T-helper 22 cell (primary cell): ENCODE measurements around the gene TYW1.
"Not testable (repeated sequence)": the region's sequence is repeated elsewhere in the genome, so short reads cannot be mapped to it uniquely, and the experiment has no call there.

Experiments used
- DNase-seq: peaks from one replicate; pipeline ENCODE4 v3.0.0-alpha.2; 2020; ENCODE audit warnings: low read depth

TYW1 gene

DNA sequence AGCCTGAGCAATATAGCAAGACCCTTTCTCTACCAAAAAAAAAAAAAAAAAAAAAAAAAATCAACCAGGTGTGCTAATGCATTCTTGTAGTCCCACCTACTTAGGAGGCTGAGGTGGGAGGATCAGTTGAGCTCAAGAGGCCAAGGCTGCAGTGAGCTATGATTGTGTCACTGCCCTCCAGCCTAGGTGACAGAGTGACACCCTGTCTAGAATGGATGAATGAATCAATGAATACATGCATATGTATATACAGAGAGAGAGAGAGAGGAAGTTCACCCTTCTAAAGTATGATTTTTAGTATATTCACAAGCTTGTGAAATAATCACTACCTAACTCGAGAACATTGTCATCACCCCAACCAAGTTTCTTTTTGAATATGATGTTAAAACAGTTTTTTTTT lies 138.3 kb downstream of the TYW1 start:
- DNase-seq: not testable (repeated sequence)

DNA sequence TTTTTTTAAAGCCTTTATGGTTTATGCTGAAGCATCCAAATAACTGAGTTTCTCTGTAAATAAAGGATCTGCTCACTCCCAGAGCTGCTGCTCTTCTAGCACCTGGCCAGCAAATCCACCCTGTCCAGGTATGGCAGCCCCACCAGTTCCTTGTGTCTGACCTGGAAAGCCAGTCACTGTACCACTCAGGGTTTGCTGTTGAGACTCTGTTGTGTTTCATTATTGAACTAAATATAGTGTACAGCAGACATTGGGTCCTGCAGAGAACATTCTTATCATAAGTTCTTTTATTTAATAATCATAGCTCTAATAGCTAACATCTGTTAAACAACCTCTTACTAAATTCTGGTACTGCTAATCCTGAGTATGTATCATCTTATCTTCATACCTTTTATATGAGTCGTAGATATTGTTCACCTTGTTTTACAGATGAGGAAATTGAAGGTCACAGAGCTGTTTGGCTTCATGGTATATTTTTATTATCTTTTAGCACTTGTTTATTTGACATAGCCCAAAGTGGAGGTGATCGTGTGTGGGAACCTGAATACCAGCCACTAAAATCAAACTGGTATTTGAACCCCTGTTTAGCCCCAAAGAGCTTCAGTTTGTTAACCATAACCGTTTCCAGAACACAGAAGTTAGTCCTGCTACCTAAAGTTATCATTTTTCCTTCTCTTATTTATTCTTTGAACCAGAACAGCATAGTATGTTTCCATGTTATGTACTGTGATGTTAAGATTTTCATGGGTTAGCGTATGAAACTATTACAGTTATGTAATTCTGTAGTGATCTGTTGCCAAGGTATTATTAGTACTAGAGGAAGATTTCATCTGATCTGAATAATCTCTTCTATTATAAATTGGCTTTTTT lies 139.2 kb downstream of the TYW1 start:
- not testable (repeated sequence) for DNase-seq

DNA sequence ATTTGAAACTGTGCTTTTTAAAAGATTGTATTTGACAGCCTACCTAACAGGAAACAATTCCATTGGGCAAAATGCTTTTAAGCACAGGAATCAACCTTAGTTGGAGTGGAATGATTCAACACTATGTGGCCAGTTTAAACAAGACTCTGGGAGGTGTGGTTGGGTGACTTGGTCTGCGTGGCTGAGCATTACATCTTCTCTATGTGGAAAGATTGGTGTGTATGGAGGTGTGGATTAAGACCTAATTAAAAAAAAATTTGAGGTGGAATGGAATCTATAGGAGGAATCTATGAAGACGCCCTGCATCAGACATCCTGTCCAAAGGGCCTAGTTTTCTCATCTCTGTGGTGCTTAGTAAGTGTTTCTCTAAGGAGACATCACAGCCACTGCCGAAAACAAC lies 140.9 kb downstream of the TYW1 start:
- DNase-seq: not testable (repeated sequence)

DNA sequence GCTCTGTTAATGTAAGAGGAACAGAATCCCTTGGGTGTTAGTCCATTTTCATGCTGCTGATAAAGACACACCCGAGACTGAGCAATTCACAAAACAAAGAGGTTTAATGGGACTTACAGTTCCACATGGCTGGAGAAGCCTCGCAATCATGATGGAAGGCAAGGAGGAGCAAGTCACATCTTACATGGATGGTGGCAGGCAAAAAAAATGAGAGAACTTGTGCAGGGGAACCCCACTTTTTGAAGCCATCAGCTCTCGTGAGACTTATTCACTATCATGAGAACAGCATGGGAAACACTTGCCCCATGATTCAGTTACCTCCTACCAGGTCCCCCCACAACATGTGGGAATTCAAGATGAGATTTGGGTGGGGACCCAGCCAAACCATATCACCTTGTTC lies 143.2 kb downstream of the TYW1 start:
- not testable (repeated sequence) for DNase-seq

- DNase-seq: not testable (repeated sequence)
Observed at GRCh38 chr7:67141001-67141400, 144.4 kb downstream of the TYW1 start.

GRCh38 chr7:67143091-67143786 lies 146.6 kb downstream of the TYW1 start:
- DNase-seq: not testable (repeated sequence)

DNA sequence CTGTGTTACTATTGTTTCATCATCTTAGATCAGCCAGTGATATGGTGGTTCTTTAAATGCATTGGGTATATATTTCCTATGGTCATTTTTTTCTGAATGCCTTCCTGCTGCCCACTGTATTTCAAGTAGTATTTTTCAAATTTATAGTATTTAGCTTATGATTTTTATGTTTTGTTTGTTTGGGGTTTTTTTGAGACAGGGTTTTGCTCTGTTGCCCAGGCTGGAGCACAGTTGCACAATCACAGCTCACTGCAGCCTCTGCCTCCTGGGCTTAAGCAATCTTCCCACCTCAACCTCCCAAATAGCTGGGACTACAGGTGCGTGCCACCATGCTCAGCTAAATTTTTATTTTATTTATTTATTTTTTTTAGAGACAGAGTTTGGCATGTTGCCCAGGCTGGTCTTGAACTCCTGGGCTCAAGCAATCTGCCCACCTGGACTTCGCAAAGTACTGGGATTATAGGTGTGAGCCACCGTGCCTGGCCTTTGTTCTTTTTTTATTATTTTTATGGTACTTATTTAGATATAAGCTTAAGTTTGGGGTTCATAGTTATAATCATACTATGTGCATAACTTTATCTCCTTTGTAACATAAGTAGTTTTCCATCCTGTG lies 149.1 kb downstream of the TYW1 start:
- DNase-seq: not testable (repeated sequence)

DNA sequence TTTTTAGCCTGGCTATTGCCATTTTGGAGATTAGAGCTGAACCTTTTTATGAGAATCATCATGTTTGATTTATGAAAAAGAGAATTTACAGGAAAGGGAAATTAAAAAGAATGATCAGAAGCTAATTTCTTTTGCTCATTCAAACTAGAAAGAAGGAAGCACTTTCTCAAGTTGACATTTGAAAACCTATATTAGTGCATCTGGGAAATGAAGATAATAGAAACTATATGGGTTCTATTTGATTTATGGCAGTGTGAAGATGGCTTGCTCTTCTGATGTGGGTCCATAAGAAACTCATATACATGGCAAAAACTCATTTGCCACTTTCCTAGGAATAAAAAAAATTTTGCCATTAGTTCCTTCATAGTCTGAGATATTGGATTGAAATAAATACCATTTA lies 152.5 kb downstream of the TYW1 start:
- DNase-seq: not testable (repeated sequence)

DNA sequence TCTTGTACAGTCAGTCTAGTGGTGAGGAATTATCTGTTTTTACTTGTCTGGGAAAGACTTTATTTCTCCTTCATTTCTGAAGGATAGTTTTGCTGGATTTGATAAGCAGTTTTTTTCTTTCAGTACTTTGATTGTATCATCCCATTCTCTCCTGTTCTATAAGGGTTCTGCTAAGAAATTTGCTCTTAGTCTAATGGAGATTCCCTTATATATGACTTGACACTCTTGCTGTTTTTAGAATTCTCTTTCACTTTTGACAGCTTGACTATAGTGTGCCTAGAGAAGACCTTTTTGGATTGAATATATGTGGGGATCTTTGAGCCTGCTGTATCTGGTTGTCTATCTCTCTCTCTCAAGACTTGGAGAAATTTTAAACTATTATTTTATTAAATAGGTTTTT lies 157.7 kb downstream of the TYW1 start:
- not testable (repeated sequence) for DNase-seq

GRCh38 chr7:67156064-67156463 lies 159.4 kb downstream of the TYW1 start:
- DNase-seq: not testable (repeated sequence)

- not testable (repeated sequence) for DNase-seq
Observed at GRCh38 chr7:67163285-67163684, 166.7 kb downstream of the TYW1 start.

DNA sequence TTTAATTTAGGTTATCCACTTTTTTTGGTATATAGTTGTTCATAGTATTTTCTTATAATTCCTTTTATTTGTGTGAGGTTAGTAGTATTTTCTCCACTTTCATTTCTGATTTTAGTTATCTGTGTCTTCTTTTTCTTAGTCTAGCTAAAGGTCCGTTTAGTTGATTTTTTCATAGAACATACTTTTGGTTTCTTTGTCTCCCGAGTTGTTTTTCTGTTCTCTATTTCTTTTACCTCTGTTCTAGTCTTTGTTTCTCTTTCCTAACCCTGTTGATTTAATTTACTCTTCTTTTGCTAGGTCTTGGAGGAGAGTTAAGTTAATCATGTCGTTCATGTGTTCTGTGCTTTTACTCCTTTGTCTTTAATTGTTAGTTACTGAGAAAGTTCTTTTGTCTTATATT lies 174.5 kb downstream of the TYW1 start:
- not testable (repeated sequence) for DNase-seq

DNA sequence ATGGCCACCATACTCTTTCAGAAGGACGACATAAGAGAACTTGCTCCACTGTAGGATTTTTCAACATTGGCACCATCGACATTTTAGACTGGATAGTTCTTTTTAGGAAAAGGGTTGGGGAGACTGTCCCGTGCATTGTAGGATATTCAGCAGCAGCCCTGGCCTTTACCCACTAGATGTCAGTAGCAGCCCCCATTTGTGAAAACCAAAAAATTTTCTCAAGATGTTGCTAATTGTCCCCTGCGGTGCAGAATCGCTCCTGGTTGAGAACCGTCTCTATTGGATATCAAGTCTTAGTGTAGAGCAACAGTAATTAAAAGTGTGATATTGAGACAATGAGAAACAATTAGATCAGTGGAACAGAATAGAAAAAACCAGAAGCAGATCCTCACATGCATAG lies 180.1 kb downstream of the TYW1 start:
- DNase-seq: not testable (repeated sequence)

GRCh38 chr7:67178915-67179688 lies 182.5 kb downstream of the TYW1 start:
- not testable (repeated sequence) for DNase-seq

GRCh38 chr7:67182956-67183750 lies 186.5 kb downstream of the TYW1 start:
- not testable (repeated sequence) for DNase-seq

DNA sequence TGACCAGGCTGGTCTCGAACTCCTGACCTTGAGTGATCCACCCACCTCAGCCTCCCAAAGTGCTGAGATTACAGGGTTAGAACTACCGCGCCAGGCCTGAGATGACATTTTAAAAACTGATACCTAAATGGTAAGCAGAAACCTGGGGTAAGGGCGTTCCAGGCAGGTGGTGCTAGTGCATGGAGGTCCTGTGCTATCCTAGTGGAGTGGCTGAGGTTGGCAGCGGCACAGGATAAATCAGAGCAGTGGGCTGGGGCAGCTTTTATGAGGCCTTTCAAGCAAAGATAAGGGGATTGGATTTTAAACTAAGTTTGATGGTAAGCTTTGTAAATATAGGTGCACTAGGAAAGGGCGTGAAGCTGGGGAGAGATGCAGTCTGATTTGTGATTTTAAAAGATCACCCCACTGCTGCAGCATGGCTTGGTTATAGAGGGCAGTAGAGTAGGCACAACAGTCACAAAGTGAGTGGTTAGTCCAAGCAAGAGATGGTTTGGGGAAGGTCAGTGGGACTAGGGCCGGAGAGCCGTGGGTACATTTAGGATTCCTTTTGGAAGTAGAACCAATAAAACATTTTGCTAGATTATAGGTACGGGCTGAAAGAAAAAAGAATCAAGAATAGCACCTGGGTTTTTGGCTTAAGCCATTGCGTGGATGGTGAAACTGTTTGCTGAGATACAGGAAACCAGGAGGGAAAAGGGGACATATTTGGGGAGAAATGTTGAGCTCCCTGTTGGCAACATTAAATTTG lies 188.5 kb downstream of the TYW1 start:
- DNase-seq: not testable (repeated sequence)

DNA sequence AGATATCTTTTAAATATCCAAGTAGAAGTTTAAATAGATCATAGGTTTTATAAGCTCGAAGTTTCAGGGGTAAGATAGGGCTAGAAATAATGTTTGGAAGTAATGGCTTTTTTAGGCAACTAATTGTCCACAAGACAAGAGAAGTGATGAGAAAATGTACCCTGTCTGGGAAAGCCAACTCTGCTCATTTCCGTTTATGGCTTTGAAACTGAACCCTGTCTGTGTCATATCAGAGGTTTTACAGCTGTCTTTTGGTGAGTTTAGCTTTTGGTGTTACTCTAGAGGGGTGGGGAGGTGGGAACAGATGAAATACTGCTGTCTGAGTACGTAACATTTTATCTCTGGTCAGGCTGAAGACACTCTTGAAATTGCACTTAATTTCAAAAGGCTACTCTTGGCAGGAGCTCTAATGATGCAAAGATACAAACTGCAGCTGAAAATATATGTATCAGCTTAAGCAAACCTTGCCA lies 189.1 kb downstream of the TYW1 start:
- not testable (repeated sequence) for DNase-seq

DNA sequence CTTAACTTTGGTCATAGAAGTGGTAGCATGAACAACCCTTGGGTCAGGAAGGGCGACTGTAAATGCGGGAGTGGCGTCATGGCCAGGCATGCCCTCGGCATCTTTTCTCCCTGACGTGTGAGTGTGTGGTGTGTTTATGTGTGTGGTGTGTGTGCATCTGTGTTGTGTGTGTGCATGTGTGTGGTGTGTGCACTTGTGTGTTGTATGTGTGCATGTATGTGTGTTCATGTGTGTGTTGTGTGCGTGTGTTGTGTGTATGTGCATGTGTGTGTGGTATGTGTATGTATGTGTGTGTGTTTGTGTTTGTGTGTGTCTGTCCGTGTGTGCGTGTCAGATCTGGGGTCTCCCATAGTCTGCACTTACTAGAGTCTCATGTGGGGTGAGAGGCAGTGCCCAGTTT lies 192.5 kb downstream of the TYW1 start:
- not testable (repeated sequence) for DNase-seq

DNA sequence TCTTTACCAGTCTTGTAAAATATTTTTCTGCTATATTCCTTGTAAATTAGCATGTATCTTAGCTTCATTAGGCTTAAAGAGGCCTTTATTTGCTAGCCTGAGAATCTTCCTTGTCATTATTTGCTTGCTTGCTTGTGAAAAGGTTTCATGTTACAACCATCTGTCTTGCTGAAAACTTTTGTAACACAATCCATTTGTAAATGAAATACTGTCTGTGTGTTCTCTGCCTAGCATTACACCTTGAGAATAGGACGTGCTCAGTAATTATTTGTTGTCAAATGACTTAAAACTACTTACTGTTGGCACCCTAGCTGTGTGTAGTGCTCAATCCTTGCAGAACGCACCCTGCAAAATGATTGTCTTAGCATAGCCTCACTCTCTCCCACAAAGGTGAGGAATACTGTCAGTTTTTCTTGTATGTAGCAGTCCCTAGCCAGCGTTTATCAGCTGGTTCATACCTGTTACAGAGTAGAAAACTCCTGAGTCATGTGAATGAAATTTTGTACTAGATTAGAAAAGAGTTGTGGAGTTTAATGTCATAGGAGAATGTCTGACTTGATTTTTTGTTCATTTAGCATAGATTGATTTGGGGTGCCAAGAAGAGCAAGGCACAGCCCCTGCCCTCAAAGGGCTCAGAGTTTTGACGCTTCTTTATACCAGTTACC lies 193.3 kb downstream of the TYW1 start:
- not testable (repeated sequence) for DNase-seq
